K562 (cell line): ENCODE data around the gene C2CD2L. TPM values are rescaled to one million over a fixed set of nuclear protein-coding genes. Genes with fewer than 3 reads are reported as not detected.

Source experiments
- ATAC-seq: fragments of 200-7000 bp; cut with Tn5 transposase; 3 replicates; pipeline ENCODE4 v1.9.1; 2020; ENCODE audit warnings: moderate library complexity
- BruUV-seq: library from RNA; stranded (reverse); fragments of 400-500 nt; replicated peaks from 2 replicates; lab custom pipeline; 2021; lab: Mats Ljungman, UMichigan
- CTCF ChIA-PET: fragments of 300-600 bp; formaldehyde crosslinking; extraction: SDS; loops from one replicate; lab custom pipeline; 2021; ENCODE audit warnings: low intra/inter-chr PET ratio; lab: Yijun Ruan, JAX
- POLR2A ChIA-PET: fragments of 300-600, 350-650 bp; sonication (Branson Sonifier 250); formaldehyde crosslinking; extraction: SDS; loops from one replicate; lab custom pipeline; 2021; ENCODE audit warnings: antibody characterized with exemption, inconsistent platforms; lab: Yijun Ruan, JAX
- DNase-seq, 4 experiments: peaks; one replicate each; pipeline versions ENCODE4 v3.0.0 to v3.0.0-alpha.2; 2011 to 2018; ENCODE audit warnings: low spot score in 3 of 4, mixed read lengths in 3 of 4; ENCODE audit errors: extremely low read depth in 1 of 4
- FAIRE-seq: peaks from 2 replicates; lab custom pipeline; 2011; peaks lifted over from hg19 to GRCh38; lab: Jason Lieb, UNC
- H2AFZ ChIP-seq: 2 replicates; pipeline ENCODE4 v1.6.0; 2011; ENCODE audit warnings: low read depth, low read length, control low read depth, inconsistent platforms
- H3K27ac ChIP-seq: fragments of 200-600 bp; 3 replicates; pipeline ENCODE4 v1.8.0; 2011; ENCODE audit warnings: low read depth, mild to moderate bottlenecking, control low read depth, inconsistent platforms, low read length, moderate library complexity, mixed read lengths; ENCODE audit errors: extremely low read depth
- H3K27me3 ChIP-seq, 2 experiments: fragments of 300-600 bp in 1 of 2; 2 replicates in 1 of 2; 3 replicates in 1 of 2; pipeline versions ENCODE4 v1.6.0 to v1.8.0; 2011; ENCODE audit warnings: inconsistent platforms in 2 of 2, low read length in 2 of 2, mild to moderate bottlenecking in 1 of 2, mixed read lengths in 1 of 2, moderate library complexity in 1 of 2; ENCODE audit not compliant: control insufficient read depth in 2 of 2, insufficient read depth in 2 of 2
- H3K36me3 ChIP-seq: fragments of 300-600 bp; 3 replicates; pipeline ENCODE4 v1.8.0; 2011; ENCODE audit warnings: mild to moderate bottlenecking, low read length, inconsistent platforms; ENCODE audit not compliant: control insufficient read depth, insufficient read depth
- H3K4me1 ChIP-seq, 2 experiments: fragments of 200-600 bp in 1 of 2; replicated peaks in 1 of 2; 2 replicates in 1 of 2; 3 replicates in 1 of 2; pipeline versions ENCODE4 v1.5.1 to v1.8.0; 2011; ENCODE audit warnings: inconsistent platforms in 2 of 2, low read length in 2 of 2, mild to moderate bottlenecking in 1 of 2, mixed read lengths in 1 of 2, moderate library complexity in 1 of 2; ENCODE audit not compliant: control insufficient read depth in 2 of 2, insufficient read depth in 2 of 2
- H3K4me2 ChIP-seq: 2 replicates; pipeline ENCODE4 v1.6.1; 2011; ENCODE audit warnings: low read length, control low read depth, inconsistent platforms, mixed read lengths; ENCODE audit not compliant: insufficient read depth
- H3K4me3 ChIP-seq: fragments of 200-600 bp; sonication (generic), shearing (Covaris generic); 2 replicates; pipeline ENCODE4 v1.5.1; 2016; ENCODE audit warnings: control low read depth, inconsistent platforms
- H3K79me2 ChIP-seq: fragments of 200-600 bp; 3 replicates; pipeline ENCODE4 v1.8.0; 2011; ENCODE audit warnings: low read length, inconsistent platforms; ENCODE audit not compliant: control insufficient read depth, insufficient read depth
- H3K9ac ChIP-seq, 2 experiments: 2 replicates each; pipeline versions ENCODE4 v1.6.0 to v1.6.1; 2011; ENCODE audit warnings: low read depth in 2 of 2, low read length in 2 of 2, control low read depth in 1 of 2, inconsistent platforms in 1 of 2, mild to moderate bottlenecking in 1 of 2, mixed read lengths in 1 of 2; ENCODE audit not compliant: insufficient read depth in 1 of 2
- H3K9me1 ChIP-seq: one replicate; pipeline ENCODE4 v1.6.0; 2011; ENCODE audit warnings: inconsistent platforms, mild to moderate bottlenecking, low read length, moderate library complexity; ENCODE audit not compliant: control insufficient read depth, insufficient read depth
- H3K9me3 ChIP-seq: replicated peaks from 2 replicates; pipeline ENCODE4 v1.5.1; 2011; ENCODE audit warnings: low read depth, low read length, inconsistent platforms; ENCODE audit not compliant: control insufficient read depth, insufficient read depth
- H4K20me1 ChIP-seq: replicated peaks from 2 replicates; pipeline ENCODE4 v1.6.1; 2011; ENCODE audit warnings: low read length, inconsistent platforms, mixed read lengths; ENCODE audit not compliant: control insufficient read depth, insufficient read depth
- MAX ChIP-seq: sonication (generic); formaldehyde crosslinking; IDR thresholded peaks from 2 replicates; pipeline ENCODE4 v1.9.0; 2022; ENCODE audit warnings: mild to moderate bottlenecking, missing genetic modification reagents
- MAZ ChIP-seq, 2 experiments: fragments of 450-650 bp in 1 of 2; sonication (generic) in 1 of 2; formaldehyde crosslinking; IDR thresholded peaks in 1 of 2; conservative IDR thresholded peaks in 1 of 2; 2 replicates each; pipeline versions ENCODE4 v1.4.0 to v1.5.0; 2020; ENCODE audit warnings: mild to moderate bottlenecking in 1 of 2, missing genetic modification reagents in 1 of 2
- MITF ChIP-seq: IDR thresholded peaks from 2 replicates; pipeline ENCODE4 v1.6.1; 2014; ENCODE audit warnings: antibody characterized with exemption
- SMC3 ChIP-seq: conservative IDR thresholded peaks from 2 replicates; pipeline ENCODE4 v1.6.1; 2011; ENCODE audit warnings: low read depth, low read length, improper control_type of control experiment; ENCODE audit not compliant: insufficient read depth
- TEAD2 ChIP-seq: fragments of 450-650 bp; IDR thresholded peaks from 2 replicates; pipeline ENCODE4 v1.6.1; 2016; ENCODE audit warnings: missing genetic modification characterization, control low read depth, missing compliant biosample characterization
- TFAP4 ChIP-seq: sonication (generic); formaldehyde crosslinking; IDR thresholded peaks from 2 replicates; pipeline ENCODE4 v1.8.0; 2022; ENCODE audit warnings: missing genetic modification reagents, mild to moderate bottlenecking, moderate library complexity, borderline replicate concordance
- TSHZ1 ChIP-seq: fragments of 250-450 bp; sonication (Bioruptor Pico); IDR thresholded peaks from 2 replicates; pipeline ENCODE4 v1.4.0; 2020; ENCODE audit warnings: mild to moderate bottlenecking, moderate library complexity
- USF1 ChIP-seq: sonication (generic); formaldehyde crosslinking; IDR thresholded peaks from 2 replicates; pipeline ENCODE4 v1.9.0; 2022; ENCODE audit warnings: mild to moderate bottlenecking, missing genetic modification reagents
- ZNF282 ChIP-seq: sonication (generic); formaldehyde crosslinking; IDR thresholded peaks from 2 replicates; pipeline ENCODE4 v1.8.1; 2023; ENCODE audit warnings: missing genetic modification reagents
- WGBS: fragments of 100-300 bp; shearing (Covaris generic); methylation state at CpG from one replicate; pipeline ENCODE4 v1.1.6; 2016; ENCODE audit warnings: low coverage, mixed read lengths; ENCODE audit not compliant: insufficient coverage; ENCODE audit errors: missing lambda C conversion rate; 5-methylcytosine and 5-hydroxymethylcytosine counted together
- in situ Hi-C: fragments of 300-500 bp; cut with MboI; formaldehyde crosslinking; loops from 4 replicates; pipeline ENCODE4 v1.15.0; 2018; ENCODE audit warnings: inconsistent platforms, mixed read lengths
- intact Hi-C: fragments of 100-400 bp; cut with micrococcal nuclease; formaldehyde crosslinking; loops from 2 replicates; pipeline ENCODE4 v1.14.2; 2022
- polyA plus RNA-seq, 8 experiments: library from polyadenylated mRNA; depleted of rRNA in 4 of 8; stranded (reverse) in 5 of 8; unstranded in 3 of 8; fragments of >200 nt; fragmentation: Nextera tagmentation in 2 of 8; fragmentation: Illumina TruSeq in 1 of 8; extraction: Ambion mirVana in 2 of 8; extraction: Trizol in 1 of 8; gene quantifications; 2 replicates each; pipeline versions ENCODE4 v1.2.1 to v1.2.3, GENCODE V29; 2011 to 2014; ENCODE audit warnings: inconsistent platforms in 1 of 8, missing spikeins in 1 of 8
- total RNA-seq, 7 experiments: library from RNA; depleted of rRNA in 6 of 7; stranded (reverse); fragments of >200 nt in 6 of 7; fragmentation: Illumina TruSeq in 2 of 7; extraction: Trizol in 2 of 7; gene quantifications; 2 replicates each; pipeline versions ENCODE4 v1.2.1 to v1.2.3, GENCODE V29; 2011 to 2021; ENCODE audit warnings: low replicate concordance in 1 of 7
- TF ChIP-seq, protein P1 (sequence below), 3 experiments: IDR thresholded peaks in 2 of 3; conservative IDR thresholded peaks in 1 of 3; 2 replicates each; pipeline ENCODE4 v1.5.1; 2011 to 2012; ENCODE audit warnings: low read length in 3 of 3, mild to moderate bottlenecking in 3 of 3, control low read depth in 2 of 3, improper control_type of control experiment in 1 of 3, inconsistent platforms in 1 of 3, low read depth in 1 of 3, mixed read lengths in 1 of 3, moderate library complexity in 1 of 3; ENCODE audit not compliant: insufficient read depth in 2 of 3

C2CD2L gene
- total and polyA plus RNA-seq, 9 of the 15 experiments (the other 6 are each of a cell fraction or from before 2014, with no cell fraction given) = 0.66 to 41.2 (median 14.8) TPM

DNA sequence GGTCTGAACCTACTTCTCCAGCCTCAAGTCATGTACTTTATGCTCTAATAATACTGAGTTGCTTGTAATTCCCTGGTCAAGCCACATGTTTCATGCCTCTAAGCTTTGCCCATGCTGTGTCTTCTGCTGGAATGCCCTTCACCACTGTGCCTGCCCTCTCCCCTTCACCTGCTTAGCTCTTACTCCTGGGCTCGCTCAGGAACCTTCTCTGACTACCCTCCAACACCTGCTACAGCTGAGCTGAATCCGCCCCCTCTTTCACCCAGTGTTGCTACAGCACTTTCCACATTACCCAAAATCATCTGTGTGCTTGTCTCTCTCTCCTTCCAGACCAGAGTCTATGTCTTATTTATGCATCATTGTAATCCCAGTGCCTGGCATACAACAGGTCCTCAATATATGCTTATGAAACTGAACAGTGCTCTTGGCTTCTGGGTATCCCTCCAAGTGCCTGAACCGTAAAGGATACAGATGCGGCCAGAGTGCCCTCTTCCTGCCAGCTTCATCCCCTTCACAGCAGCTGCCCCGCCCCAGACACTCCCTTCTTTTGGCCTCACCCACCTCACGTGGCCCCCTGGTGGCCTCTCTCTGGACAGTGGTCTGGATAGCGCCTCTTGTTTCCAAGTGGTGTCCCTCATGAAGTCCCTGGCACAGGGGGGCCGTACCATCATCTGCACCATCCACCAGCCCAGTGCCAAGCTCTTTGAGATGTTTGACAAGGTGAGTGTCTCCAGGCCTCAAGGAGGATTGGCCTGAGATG is 48.8 kb downstream of the C2CD2L start:
- ChIA-PET POLR2A (interaction anchor here (0.6 to 1.0 kb wide), 2 partner anchors 12 to 62 kb away, joined by 3 read pairs; no protein-coding TSS in a partner anchor), CTCF (no interaction called here)
- intact Hi-C loops = loop anchor here (5.0 kb wide), 1 partner anchor 54 kb away; the partner anchor contains the start of gene DPAGT1
- H2AFZ ChIP-seq = no peak overlapping the region
- ATAC-seq (peak; percentile 90), DNase-seq (peak; percentile 70 to 75 (median 72)), FAIRE-seq (peak; percentile 56)
- no peak overlapping the region for H3K4me3 ChIP-seq
- no peak overlapping the region for H3K4me2 ChIP-seq
- peaks cover 3 to 32% of the 10 kb centered on the region in 2 experiments; a peak in 4 of 5 replicates for H3K27me3 ChIP-seq
- H3K27ac ChIP-seq = no peak overlapping the region
- H3K9me3 ChIP-seq = no peaks in the 10 kb centered on the region
- no peaks in the 10 kb centered on the region for H3K36me3 ChIP-seq
- 14% methylated on average over 8 of the region's 8 CpGs for WGBS
- H3K9me1 ChIP-seq = no peaks in the 10 kb centered on the region
- H3K4me1 ChIP-seq = peaks cover 15 to 20% of the 10 kb centered on the region in 2 experiments; a peak in 4 of 5 replicates
- in situ Hi-C loops = no loop called here
- BruUV-seq = no TSS peak
- H3K9ac ChIP-seq = no peak overlapping the region
- no peaks in the 10 kb centered on the region for H4K20me1 ChIP-seq
- H3K79me2 ChIP-seq = no peaks in the 10 kb centered on the region
- no peak for TF ChIP-seq TSHZ1
- TF ChIP-seq MAZ (CRISPR knock-in tag; conservative IDR thresholded peaks at IDR 0.05 in 1 of 2, IDR thresholded peaks at IDR 0.05 in 1 of 2) = peak in 1 of 2 experiments; percentile 55; a peak in 1 of 4 replicates
- no peak for TF ChIP-seq ZNF282 (CRISPR knock-in tag)
- TF ChIP-seq USF1 = peak; percentile 59
- TF ChIP-seq, protein P1, sequence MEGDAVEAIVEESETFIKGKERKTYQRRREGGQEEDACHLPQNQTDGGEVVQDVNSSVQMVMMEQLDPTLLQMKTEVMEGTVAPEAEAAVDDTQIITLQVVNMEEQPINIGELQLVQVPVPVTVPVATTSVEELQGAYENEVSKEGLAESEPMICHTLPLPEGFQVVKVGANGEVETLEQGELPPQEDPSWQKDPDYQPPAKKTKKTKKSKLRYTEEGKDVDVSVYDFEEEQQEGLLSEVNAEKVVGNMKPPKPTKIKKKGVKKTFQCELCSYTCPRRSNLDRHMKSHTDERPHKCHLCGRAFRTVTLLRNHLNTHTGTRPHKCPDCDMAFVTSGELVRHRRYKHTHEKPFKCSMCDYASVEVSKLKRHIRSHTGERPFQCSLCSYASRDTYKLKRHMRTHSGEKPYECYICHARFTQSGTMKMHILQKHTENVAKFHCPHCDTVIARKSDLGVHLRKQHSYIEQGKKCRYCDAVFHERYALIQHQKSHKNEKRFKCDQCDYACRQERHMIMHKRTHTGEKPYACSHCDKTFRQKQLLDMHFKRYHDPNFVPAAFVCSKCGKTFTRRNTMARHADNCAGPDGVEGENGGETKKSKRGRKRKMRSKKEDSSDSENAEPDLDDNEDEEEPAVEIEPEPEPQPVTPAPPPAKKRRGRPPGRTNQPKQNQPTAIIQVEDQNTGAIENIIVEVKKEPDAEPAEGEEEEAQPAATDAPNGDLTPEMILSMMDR (IDR thresholded peaks at IDR 0.05 in 2 of 3, conservative IDR thresholded peaks at IDR 0.05 in 1 of 3; ENCODE audit: insufficient read depth in 2 of 3, low read depth in 1 of 3, low read length in 3 of 3) = peak; percentile 68 to 84 (median 71)
- no peak for TF ChIP-seq MITF
- peak; percentile 43; the same call in 1 of the 2 replicates for TF ChIP-seq TFAP4 (CRISPR knock-in tag)
- peak; percentile 30; the same call in 1 of the 2 replicates for TF ChIP-seq MAX (CRISPR knock-in tag)
- 0 out of 2 replicates have a peak, but pooled peaks have one; percentile 29 for TF ChIP-seq SMC3
- TF ChIP-seq TEAD2 (tag) = no peak
